ENCODE measurements around the gene PHACTR4. TPM values are rescaled to one million over a fixed set of nuclear protein-coding genes. Genes with fewer than 3 reads are reported as not detected.

Gene PHACTR4
- total and polyA plus RNA-seq, 2 experiments from 2014 or later = 35.4 to 47.1 TPM

DNA sequence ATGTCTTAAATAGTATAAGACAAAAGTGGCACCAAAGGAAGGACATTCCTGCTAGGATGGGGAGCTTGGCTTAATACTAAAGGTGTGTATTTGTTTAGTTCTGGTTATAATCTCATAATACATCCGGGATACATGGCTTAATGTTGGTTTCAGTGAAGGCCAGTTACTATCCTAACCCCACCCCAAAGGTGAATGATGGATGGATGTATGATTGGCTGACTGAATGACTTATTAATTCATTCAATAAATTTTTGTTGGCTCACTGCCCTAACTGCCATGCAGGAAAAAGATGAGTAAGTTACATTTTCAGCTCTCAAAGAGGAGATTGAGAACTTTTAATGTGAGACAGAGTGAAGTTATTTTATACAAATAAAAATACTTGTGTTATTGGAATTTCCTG, 52.2 kb downstream of the PHACTR4 start (continued):
- TF ChIP-seq REST (IDR thresholded peaks at IDR 0.05; ENCODE audit: unreplicated experiment) (no peak), ETS1 (IDR thresholded peaks at IDR 0.05) (no peak), CREB1 (CRISPR knock-in tag; IDR thresholded peaks at IDR 0.05; ENCODE audit: low read depth) (no peak), CTCF (conservative IDR thresholded peaks at IDR 0.05; ENCODE audit: low read depth in 2 of 2) (no peak), ZNF331 (CRISPR knock-in tag; IDR thresholded peaks at IDR 0.05; ENCODE audit: low read depth) (no peak), ZNF114 (CRISPR knock-in tag; IDR thresholded peaks at IDR 0.05) (no peak)

- H3K9me3 Mint-ChIP-seq = no peaks in the 10 kb centered on the region
- Histone ChIP-seq H3K36me3 (ENCODE audit: insufficient read depth) (no peaks in the 10 kb centered on the region), H3K27me3 (ENCODE audit: insufficient read depth) (no peaks in the 10 kb centered on the region), H3K4me1 (ENCODE audit: insufficient read depth) (0 out of 2 replicates have a peak, but pooled peaks cover 8% of the 10 kb centered on the region), H3K4me2 (no peak overlapping the region), H2AFZ (no peak overlapping the region), H3K27ac (ENCODE audit: low read depth) (peak overlapping the region; percentile 66), H3K79me2 (replicated peaks; ENCODE audit: insufficient read depth) (peaks cover 21% of the 10 kb centered on the region; the same call in 1 of the 2 replicates), H4K20me1 (replicated peaks; ENCODE audit: insufficient read depth) (peaks cover 4% of the 10 kb centered on the region; the same call in 1 of the 2 replicates), H3K9me2 (ENCODE audit: insufficient read depth) (no peaks in the 10 kb centered on the region), H3F3A (replicated peaks; ENCODE audit: low read depth) (no peaks in the 10 kb centered on the region), H3K4me3 (no peak overlapping the region)
- peaks cover 10% of the 10 kb centered on the region; the same call in 2 of the 3 replicates for H3K36me3 Mint-ChIP-seq (ENCODE audit: low read depth)
- peaks cover 2% of the 10 kb centered on the region for H3K27me3 Mint-ChIP-seq (ENCODE audit: insufficient read depth, low read depth, poor library complexity)
- no peak overlapping the region for H3K27ac Mint-ChIP-seq
- H3K4me1 Mint-ChIP-seq = peaks cover 5% of the 10 kb centered on the region; the same call in 2 of the 3 replicates
- ATAC-seq (no peak), DNase-seq (ENCODE audit: low spot score) (no peak)
- no peak overlapping the region for H3K4me3 Mint-ChIP-seq
- TF ChIP-seq ZNF331 (CRISPR knock-in tag; IDR thresholded peaks at IDR 0.05; ENCODE audit: low read depth) (no peak), CTCF (conservative IDR thresholded peaks at IDR 0.05; ENCODE audit: low read depth in 2 of 2) (no peak), ETS1 (IDR thresholded peaks at IDR 0.05) (no peak)
- TF ChIP-seq, protein P1, sequence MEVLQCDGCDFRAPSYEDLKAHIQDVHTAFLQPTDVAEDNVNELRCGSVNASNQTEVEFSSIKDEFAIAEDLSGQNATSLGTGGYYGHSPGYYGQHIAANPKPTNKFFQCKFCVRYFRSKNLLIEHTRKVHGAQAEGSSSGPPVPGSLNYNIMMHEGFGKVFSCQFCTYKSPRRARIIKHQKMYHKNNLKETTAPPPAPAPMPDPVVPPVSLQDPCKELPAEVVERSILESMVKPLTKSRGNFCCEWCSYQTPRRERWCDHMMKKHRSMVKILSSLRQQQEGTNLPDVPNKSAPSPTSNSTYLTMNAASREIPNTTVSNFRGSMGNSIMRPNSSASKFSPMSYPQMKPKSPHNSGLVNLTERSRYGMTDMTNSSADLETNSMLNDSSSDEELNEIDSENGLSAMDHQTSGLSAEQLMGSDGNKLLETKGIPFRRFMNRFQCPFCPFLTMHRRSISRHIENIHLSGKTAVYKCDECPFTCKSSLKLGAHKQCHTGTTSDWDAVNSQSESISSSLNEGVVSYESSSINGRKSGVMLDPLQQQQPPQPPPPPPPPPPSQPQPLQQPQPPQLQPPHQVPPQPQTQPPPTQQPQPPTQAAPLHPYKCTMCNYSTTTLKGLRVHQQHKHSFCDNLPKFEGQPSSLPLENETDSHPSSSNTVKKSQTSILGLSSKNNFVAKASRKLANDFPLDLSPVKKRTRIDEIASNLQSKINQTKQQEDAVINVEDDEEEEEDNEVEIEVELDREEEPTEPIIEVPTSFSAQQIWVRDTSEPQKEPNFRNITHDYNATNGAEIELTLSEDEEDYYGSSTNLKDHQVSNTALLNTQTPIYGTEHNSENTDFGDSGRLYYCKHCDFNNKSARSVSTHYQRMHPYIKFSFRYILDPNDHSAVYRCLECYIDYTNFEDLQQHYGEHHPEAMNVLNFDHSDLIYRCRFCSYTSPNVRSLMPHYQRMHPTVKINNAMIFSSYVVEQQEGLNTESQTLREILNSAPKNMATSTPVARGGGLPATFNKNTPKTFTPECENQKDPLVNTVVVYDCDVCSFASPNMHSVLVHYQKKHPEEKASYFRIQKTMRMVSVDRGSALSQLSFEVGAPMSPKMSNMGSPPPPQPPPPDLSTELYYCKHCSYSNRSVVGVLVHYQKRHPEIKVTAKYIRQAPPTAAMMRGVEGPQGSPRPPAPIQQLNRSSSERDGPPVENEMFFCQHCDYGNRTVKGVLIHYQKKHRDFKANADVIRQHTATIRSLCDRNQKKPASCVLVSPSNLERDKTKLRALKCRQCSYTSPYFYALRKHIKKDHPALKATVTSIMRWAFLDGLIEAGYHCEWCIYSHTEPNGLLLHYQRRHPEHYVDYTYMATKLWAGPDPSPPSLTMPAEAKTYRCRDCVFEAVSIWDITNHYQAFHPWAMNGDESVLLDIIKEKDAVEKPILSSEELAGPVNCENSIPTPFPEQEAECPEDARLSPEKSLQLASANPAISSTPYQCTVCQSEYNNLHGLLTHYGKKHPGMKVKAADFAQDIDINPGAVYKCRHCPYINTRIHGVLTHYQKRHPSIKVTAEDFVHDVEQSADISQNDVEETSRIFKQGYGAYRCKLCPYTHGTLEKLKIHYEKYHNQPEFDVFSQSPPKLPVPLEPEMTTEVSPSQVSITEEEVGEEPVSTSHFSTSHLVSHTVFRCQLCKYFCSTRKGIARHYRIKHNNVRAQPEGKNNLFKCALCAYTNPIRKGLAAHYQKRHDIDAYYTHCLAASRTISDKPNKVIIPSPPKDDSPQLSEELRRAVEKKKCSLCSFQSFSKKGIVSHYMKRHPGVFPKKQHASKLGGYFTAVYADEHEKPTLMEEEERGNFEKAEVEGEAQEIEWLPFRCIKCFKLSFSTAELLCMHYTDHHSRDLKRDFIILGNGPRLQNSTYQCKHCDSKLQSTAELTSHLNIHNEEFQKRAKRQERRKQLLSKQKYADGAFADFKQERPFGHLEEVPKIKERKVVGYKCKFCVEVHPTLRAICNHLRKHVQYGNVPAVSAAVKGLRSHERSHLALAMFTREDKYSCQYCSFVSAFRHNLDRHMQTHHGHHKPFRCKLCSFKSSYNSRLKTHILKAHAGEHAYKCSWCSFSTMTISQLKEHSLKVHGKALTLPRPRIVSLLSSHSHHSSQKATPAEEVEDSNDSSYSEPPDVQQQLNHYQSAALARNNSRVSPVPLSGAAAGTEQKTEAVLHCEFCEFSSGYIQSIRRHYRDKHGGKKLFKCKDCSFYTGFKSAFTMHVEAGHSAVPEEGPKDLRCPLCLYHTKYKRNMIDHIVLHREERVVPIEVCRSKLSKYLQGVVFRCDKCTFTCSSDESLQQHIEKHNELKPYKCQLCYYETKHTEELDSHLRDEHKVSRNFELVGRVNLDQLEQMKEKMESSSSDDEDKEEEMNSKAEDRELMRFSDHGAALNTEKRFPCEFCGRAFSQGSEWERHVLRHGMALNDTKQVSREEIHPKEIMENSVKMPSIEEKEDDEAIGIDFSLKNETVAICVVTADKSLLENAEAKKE (CRISPR knock-in tag; IDR thresholded peaks at IDR 0.05) = no peak
These were observed 57.3 kb downstream of the PHACTR4 start for GRCh38 chr1:28426831-28427230.

Measured in GM23338 (cell line).